LNCAP (cell line): Measurements from ENCODE around the gene FSTL5.

Experiments
- CTCF ChIP-seq: fragments of 450-650 bp; IDR thresholded peaks from 2 replicates; pipeline ENCODE4 v1.5.1; 2017; ENCODE audit warnings: mild to moderate bottlenecking

Gene FSTL5

GRCh38 chr4:161650812-161651211 is 513.0 kb downstream of the FSTL5 start:
- TF ChIP-seq CTCF = no peak

- no peak for TF ChIP-seq CTCF
These were observed 516.0 kb downstream of the FSTL5 start for GRCh38 chr4:161647757-161648156.

- TF ChIP-seq CTCF = peak; percentile 42; the same call in 1 of the 2 replicates
These were observed 521.1 kb downstream of the FSTL5 start for GRCh38 chr4:161642708-161643107.

GRCh38 chr4:161629694-161630441 is 533.9 kb downstream of the FSTL5 start:
- TF ChIP-seq CTCF = no peak

- no peak for TF ChIP-seq CTCF
These were observed 559.1 kb downstream of the FSTL5 start for GRCh38 chr4:161604516-161605300.

- no peak for TF ChIP-seq CTCF
These were observed 562.8 kb downstream of the FSTL5 start for GRCh38 chr4:161601011-161601410.

- no peak for TF ChIP-seq CTCF
These were observed 568.5 kb downstream of the FSTL5 start for GRCh38 chr4:161595230-161595771.
